Measurements from ENCODE around the gene PXT1. TPM values are rescaled to one million over a fixed set of nuclear protein-coding genes. Genes with fewer than 3 reads are reported as not detected.
A peak's percentile ranks its signal among the peaks of the same experiment; 100 is the strongest.

PXT1 gene
- total and polyA plus RNA-seq, 3 donors from 2014 or later: 1.8 to 4.2 (median 3.6) TPM

DNA sequence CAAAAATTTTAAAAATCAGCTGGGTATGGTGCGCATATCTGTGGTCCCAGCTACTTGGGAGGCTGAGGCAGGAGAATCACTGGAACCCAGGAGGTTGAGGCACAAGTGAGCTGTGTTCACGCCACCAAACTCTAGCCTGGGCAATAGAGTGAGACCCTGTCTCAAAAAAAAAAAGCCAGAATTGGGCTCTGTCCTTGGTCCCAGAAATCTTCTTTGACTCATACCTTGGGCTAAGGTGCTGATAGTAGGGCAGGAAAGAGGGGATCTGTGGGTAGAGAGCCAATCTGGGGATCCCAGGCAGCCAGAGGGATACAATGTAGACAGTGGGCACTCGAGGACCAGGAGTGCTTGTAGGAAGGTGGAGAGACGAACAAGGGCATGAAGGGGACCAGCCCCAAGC lies 68.5 kb downstream of the PXT1 start:
- DNase-seq: no peak
- no peaks in the 10 kb centered on the region for H3K27me3 ChIP-seq
- peaks cover 10% of the 10 kb centered on the region for H3K4me1 ChIP-seq
- intact Hi-C loops (cut with DNase I; ENCODE audit: low total_unique reads): no loop called here
- H3K27ac ChIP-seq: peak overlapping the region; percentile 5 to 57
- no peaks in the 10 kb centered on the region for H3K36me3 ChIP-seq (ENCODE audit: low read depth, missing control alignments)
- H3K9me3 ChIP-seq: no peaks in the 10 kb centered on the region
- H3K4me3 ChIP-seq: no peak overlapping the region
- no peak for TF ChIP-seq POLR2A (IDR thresholded peaks at IDR 0.05)
- TF ChIP-seq, protein P1, sequence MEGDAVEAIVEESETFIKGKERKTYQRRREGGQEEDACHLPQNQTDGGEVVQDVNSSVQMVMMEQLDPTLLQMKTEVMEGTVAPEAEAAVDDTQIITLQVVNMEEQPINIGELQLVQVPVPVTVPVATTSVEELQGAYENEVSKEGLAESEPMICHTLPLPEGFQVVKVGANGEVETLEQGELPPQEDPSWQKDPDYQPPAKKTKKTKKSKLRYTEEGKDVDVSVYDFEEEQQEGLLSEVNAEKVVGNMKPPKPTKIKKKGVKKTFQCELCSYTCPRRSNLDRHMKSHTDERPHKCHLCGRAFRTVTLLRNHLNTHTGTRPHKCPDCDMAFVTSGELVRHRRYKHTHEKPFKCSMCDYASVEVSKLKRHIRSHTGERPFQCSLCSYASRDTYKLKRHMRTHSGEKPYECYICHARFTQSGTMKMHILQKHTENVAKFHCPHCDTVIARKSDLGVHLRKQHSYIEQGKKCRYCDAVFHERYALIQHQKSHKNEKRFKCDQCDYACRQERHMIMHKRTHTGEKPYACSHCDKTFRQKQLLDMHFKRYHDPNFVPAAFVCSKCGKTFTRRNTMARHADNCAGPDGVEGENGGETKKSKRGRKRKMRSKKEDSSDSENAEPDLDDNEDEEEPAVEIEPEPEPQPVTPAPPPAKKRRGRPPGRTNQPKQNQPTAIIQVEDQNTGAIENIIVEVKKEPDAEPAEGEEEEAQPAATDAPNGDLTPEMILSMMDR (IDR thresholded peaks at IDR 0.05): no peak
- WGBS, 2 donors: 83 to 89% methylated on average over 4 of the region's 4 CpGs

DNA sequence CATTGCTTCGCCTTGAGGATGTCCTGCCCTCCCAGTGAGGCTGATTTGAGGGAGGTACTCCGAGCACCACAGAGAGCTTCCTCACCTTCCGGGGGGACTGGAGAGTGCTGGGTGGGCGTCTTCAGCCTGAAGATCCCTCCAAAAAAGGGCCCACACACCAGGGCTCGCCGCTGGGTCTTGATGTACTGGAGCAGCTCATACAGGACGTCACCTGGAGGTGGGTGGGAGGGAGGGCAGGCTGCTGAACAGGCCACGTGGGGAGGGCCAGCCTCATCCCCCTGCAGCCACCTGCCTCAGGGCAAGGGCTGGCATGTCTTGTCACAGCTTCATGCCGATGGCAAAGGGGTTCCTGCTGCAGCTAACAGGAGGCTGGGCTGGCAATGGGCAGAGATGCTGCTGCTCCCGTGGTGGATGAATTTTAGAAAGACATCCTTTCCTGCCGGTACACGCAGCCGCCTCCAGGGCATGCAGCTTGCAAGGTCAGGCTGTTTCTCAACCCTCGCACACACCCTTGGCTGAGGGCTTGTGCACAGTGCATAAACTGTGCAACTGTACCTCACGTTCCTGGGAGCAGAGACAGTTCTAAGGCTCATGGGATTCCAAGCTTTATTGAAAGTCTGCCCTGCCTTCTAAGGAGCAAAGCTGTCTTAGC lies 69.2 kb downstream of the PXT1 start:
- no peak overlapping the region for H3K4me3 ChIP-seq
- no peaks in the 10 kb centered on the region for H3K9me3 ChIP-seq
- peaks cover 10% of the 10 kb centered on the region for H3K4me1 ChIP-seq
- WGBS, 2 donors: 47 to 70% methylated on average over 11 of the region's 15 CpGs
- no peaks in the 10 kb centered on the region for H3K27me3 ChIP-seq
- DNase-seq: peak; percentile 67
- no peaks in the 10 kb centered on the region for H3K36me3 ChIP-seq (ENCODE audit: low read depth, missing control alignments)
- intact Hi-C loops (cut with DNase I; ENCODE audit: low total_unique reads): no loop called here
- H3K27ac ChIP-seq: no peak overlapping the region
- no peak for TF ChIP-seq POLR2A (IDR thresholded peaks at IDR 0.05)

DNA sequence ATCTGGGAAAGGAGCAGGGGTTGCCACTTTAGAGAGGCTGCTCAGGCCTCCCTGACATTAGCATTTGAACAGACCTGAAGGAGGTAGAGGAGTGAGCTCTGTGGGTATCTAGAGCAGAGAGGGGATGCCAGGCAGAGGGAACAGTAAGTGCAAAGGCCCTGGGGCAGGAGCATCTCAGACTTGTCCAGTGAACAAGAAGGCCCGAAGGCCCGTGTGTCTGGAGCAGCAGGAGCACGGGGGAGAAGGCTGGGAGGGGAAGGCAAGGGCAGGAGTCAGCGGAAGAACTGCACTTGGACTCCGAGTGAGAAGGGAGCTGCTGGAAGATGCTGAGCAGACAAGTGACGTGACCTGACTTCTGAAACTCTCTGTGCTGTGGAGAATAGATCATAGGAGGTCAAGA lies 70.6 kb downstream of the PXT1 start:
- 93 to 95% methylated on average over 6 of the region's 6 CpGs for WGBS, 2 donors
- TF ChIP-seq, protein P1 (IDR thresholded peaks at IDR 0.05): no peak
- no peak for TF ChIP-seq POLR2A (IDR thresholded peaks at IDR 0.05)
- DNase-seq: no peak
- H3K36me3 ChIP-seq (ENCODE audit: low read depth, missing control alignments): no peaks in the 10 kb centered on the region
- no peak overlapping the region for H3K27ac ChIP-seq
- peaks cover 10% of the 10 kb centered on the region for H3K4me1 ChIP-seq
- intact Hi-C loops (cut with DNase I; ENCODE audit: low total_unique reads): no loop called here
- no peak overlapping the region for H3K4me3 ChIP-seq
- H3K27me3 ChIP-seq: no peaks in the 10 kb centered on the region
- H3K9me3 ChIP-seq: no peaks in the 10 kb centered on the region

DNA sequence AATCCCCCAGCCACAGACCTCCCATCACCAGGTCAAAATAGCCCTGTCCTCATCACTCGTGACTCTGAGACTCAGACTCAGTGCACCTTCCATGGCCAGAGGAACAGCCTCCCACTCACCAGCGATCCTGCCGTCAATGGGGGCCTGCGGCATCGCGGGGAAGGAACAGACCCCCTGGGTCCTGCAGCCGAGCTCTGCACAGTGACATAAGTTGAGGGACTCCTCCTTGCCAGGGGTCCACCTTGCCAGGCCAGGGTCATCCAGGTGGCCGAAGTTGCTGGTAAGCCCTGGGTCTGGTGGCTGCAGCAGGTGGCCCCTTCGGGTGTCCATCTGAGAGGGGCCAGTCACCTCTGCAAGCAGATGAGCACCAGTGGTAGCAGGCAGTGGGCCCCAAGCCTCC lies 71.4 kb downstream of the PXT1 start:
- H3K4me1 ChIP-seq: peaks cover 10% of the 10 kb centered on the region
- intact Hi-C loops (cut with DNase I; ENCODE audit: low total_unique reads): no loop called here
- H3K9me3 ChIP-seq: no peaks in the 10 kb centered on the region
- TF ChIP-seq, protein P1 (IDR thresholded peaks at IDR 0.05): no peak
- no peak for TF ChIP-seq POLR2A (IDR thresholded peaks at IDR 0.05)
- no peaks in the 10 kb centered on the region for H3K27me3 ChIP-seq
- no peak overlapping the region for H3K27ac ChIP-seq
- no peak for DNase-seq
- H3K4me3 ChIP-seq: no peak overlapping the region
- WGBS, 2 donors: 93 to 96% methylated on average over 9 of the region's 9 CpGs
- H3K36me3 ChIP-seq (ENCODE audit: low read depth, missing control alignments): no peaks in the 10 kb centered on the region

DNA sequence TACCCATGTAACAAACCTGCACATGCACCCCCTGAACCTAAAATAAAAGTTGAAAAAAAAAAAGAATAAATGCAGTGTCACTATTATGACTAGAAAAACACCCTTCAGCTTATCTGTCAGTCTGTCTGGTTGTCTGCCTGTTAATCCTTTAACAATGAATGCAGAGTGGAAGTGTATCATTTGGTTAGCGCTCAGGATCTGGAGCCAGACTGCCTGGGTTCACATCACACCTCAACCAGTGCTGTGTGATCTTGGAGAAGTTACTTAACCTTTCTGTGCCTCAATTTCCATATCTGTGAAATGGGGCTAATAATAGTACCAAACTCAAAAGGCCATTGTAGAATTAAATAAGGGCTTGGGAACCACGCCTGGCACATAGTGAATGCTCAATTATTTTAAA lies 72.0 kb downstream of the PXT1 start:
- Histone ChIP-seq H3K27ac (no peak overlapping the region), H3K4me3 (no peak overlapping the region), H3K9me3 (no peaks in the 10 kb centered on the region), H3K36me3 (ENCODE audit: low read depth, missing control alignments) (no peaks in the 10 kb centered on the region), H3K27me3 (no peaks in the 10 kb centered on the region), H3K4me1 (peaks cover 10% of the 10 kb centered on the region)
- WGBS, 2 donors: 91 to 98% methylated on average over 2 of the region's 2 CpGs
- DNase-seq: no peak
- intact Hi-C loops (cut with DNase I; ENCODE audit: low total_unique reads): no loop called here
- TF ChIP-seq POLR2A (IDR thresholded peaks at IDR 0.05): no peak
- TF ChIP-seq, protein P1 (IDR thresholded peaks at IDR 0.05): no peak

All from testis (tissue), 3 donors.